GM12801 (cell line): Measurements from ENCODE around the gene SMYD3.

ENCODE experiments used
- CTCF ChIP-seq: IDR thresholded peaks from one replicate; pipeline ENCODE4 v1.5.1; 2011; ENCODE audit warnings: control low read depth; ENCODE audit not compliant: insufficient read length; ENCODE audit errors: extremely low read depth

SMYD3 gene

DNA sequence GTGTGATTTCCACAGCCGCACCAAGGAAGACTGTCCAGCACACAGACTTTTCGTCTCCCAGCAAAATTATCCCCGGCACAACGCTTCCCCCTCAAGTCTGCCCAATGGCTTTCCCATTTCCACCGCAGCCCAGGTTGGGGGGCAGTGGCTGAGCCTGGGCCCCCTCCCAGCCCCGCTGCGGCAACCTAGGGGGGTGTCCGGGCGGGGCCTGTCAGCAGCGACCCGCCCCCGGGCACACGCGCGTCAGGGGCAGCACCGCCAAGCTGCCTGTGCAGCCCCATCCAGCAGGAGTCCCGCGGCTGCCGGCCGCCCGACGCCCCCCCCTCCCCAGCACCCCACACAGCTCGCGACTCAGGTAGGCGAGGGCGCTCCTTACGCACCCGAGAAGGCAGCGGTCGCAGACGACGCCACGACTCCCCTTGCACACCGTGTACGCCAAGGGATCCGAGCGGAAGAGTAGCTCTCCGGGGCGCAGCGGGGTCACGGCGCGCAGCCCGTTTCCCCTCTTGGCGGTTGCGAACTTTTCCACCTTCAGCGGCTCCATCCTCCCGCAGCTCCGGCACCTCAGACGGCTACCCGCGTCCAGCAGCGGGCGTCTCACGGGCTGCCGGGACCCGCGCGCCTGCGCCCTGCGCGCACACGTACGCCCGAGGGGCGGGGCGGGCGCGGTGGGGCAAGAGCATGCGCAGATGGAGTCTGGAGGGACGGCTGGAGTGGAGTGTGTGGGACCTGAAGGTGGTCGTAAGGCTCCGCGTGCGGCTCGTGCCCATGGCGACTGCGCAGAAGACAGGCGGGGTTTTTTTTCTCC lies at the start of gene SMYD3:
Gene SMYD3, minus strand, starts transcription at position 606 of the 808 bp plus-strand sequence.
- TF ChIP-seq CTCF: no peak

DNA sequence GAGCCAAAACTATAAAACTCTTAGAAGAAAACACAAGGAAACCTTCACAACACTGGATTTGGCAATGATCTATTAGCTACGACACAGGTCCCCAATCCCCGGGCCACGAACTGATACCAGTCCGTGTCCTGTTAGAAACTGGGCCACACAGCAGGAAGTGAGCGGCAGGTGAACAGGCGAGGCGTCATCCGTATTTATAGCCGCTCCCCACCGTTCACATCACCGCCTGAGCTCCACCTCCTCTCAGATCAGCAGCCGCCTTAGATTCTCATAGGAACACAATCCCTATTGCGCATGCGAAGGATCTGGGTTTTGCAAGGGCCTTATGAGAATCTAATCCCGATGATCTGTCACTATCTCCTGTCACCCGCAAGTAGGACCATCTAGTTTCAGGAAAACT lies 47.1 kb upstream of the SMYD3 start:
- TF ChIP-seq CTCF: no peak

DNA sequence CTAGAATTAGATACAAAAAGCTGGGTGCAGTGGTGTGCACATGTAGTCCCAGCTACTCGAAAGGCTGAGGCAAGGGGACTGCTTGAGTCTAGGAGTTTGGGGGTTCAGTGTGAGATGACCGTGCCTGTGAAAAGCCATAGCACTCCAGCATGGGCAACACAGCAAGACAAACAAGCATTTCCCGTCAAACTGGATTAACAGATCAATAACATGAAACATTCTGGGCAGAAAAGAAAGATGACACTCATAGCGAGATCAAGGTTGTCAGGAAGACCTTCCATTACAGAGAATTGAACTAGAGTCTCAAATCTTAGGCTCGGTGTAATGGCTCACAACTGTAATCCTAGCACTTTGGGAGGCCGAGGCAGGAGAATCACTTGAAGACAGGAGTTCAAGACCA lies 45.0 kb upstream of the SMYD3 start:
- no peak for TF ChIP-seq CTCF

DNA sequence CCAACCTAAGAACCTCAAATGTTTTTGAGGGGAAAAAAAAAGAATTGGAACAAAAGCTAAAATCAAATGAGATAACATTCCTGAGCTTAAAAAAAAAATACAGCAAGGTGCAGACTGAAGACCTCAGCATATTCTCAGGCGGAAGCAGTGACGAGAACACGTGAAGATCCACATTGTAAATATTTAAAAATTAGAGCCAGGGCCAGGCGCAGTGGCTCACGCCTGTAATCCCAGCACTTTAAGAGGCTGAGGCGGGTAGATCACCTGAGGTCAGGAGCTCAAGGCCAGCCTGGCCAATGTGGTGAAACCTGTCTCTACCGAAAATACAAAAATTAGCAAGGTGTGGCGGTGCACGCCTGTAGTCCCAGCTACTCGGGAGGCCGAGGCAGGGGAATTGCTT lies 43.3 kb upstream of the SMYD3 start:
- TF ChIP-seq CTCF: no peak

DNA sequence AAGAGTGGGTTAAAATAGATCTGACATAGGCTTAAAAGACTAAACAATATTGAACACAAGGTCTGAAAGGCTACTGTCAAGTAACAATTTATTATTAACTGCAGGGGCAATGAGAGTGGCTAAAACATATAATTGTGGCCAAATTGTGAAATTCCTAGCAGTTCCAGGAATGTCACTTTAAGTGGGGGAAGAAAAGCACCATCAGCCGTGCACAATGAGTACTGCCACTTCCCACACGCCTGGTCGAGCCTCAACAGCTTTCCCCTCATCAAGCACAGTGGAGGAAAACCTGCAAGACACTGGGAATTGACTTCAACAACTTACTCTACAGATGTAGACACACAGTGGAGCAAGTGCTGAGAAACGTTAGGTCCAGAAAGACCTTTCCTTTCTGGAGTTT lies 42.6 kb upstream of the SMYD3 start:
- no peak for TF ChIP-seq CTCF

- TF ChIP-seq CTCF: no peak
Measured at GRCh38 chr1:246544001-246544400, 36.9 kb upstream of the SMYD3 start.

DNA sequence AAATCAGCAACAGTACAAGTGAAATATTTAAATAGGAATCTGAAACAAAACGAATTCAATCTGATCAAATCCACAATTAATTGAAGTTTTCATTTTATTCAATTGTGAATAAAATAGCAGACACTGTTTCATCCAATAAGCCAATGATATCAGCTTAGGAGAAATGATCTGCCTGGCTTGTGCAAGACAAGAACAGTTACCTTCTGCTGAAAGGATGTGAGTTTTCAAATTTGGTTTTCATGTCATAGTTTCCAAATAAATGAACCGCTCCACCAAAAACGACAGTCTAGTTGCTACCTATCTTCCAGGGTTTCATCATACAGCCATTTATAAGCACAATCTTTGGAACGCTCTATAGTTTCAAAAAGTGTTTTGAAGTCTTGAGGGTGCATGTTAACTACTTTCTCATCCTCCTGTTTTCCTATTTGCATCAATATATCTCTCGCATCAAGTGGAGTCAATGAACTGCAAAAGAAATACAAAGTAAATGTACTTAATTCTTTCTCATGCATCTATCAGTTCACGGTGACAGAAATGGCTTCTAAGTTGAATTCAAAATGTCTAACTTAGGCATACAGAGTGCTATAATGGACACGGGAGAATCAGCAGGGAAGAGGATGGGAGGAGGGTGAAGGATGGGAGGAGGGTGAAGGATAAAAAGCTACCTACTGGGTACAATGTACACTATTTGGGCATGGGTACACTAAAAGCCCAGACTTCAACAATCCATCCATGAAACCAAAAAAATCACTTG lies 33.8 kb upstream of the SMYD3 start:
- TF ChIP-seq CTCF: no peak
